Tibial nerve (tissue), 4 donors: ENCODE measurements around the gene EXOC2.

Source experiments
- EP300 ChIP-seq, 2 donors: sonication (generic); formaldehyde crosslinking; IDR thresholded peaks; one replicate each; pipeline ENCODE4 v1.6.1; 2017; ENCODE audit warnings: antibody characterized with exemption in 2 of 2, mild to moderate bottlenecking in 1 of 2
- POLR2A ChIP-seq, 2 donors: fragments of 450-650 bp; IDR thresholded peaks; one replicate each; pipeline ENCODE4 v1.6.1; 2017; ENCODE audit warnings: antibody characterized with exemption in 2 of 2, mild to moderate bottlenecking in 2 of 2, moderate library complexity in 2 of 2
- TF ChIP-seq, protein P1 (sequence below), 5 experiments: fragments of 200-600 bp in 3 of 5; fragments of 450-650 bp in 2 of 5; sonication (generic) in 3 of 5; IDR thresholded peaks; one replicate each; pipeline ENCODE4 v1.5.1; 2016 to 2019; ENCODE audit warnings: antibody characterized with exemption in 5 of 5, mild to moderate bottlenecking in 3 of 5, moderate library complexity in 2 of 5

DNA sequence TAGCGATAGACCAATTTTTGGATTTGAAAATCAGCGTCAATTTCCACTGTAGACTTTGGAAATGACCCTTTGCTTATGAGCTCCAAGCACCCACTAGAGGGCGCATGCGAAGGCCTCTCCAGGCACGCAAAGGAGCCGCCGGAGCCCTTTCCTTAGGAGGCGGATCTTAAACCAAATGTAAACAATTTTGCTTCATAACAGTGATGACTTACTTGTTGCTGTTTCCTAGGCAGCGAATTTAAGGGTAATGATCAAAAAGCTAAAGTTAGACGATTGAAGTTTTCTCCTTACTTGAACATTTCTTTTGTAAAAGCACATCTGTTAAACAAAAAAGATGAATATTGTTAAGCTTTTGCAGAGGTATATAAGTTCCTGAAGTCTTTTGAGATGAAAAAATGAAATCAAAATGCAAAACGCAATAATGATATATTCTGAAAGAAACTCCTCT lies 29.2 kb upstream of the EXOC2 start:
- TF ChIP-seq, protein P1, sequence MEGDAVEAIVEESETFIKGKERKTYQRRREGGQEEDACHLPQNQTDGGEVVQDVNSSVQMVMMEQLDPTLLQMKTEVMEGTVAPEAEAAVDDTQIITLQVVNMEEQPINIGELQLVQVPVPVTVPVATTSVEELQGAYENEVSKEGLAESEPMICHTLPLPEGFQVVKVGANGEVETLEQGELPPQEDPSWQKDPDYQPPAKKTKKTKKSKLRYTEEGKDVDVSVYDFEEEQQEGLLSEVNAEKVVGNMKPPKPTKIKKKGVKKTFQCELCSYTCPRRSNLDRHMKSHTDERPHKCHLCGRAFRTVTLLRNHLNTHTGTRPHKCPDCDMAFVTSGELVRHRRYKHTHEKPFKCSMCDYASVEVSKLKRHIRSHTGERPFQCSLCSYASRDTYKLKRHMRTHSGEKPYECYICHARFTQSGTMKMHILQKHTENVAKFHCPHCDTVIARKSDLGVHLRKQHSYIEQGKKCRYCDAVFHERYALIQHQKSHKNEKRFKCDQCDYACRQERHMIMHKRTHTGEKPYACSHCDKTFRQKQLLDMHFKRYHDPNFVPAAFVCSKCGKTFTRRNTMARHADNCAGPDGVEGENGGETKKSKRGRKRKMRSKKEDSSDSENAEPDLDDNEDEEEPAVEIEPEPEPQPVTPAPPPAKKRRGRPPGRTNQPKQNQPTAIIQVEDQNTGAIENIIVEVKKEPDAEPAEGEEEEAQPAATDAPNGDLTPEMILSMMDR (IDR thresholded peaks at IDR 0.05): peak; percentile 59 to 87 (median 84)
- TF ChIP-seq POLR2A (IDR thresholded peaks at IDR 0.05) (no peak), EP300 (IDR thresholded peaks at IDR 0.05) (no peak)
